Measurements from ENCODE around the gene ABCB8. TPM values are rescaled to one million over a fixed set of nuclear protein-coding genes. Genes with fewer than 3 reads are reported as not detected.

The ABCB8 gene
- total RNA-seq, 1 donor from 2014 or later: 40.6 TPM

DNA sequence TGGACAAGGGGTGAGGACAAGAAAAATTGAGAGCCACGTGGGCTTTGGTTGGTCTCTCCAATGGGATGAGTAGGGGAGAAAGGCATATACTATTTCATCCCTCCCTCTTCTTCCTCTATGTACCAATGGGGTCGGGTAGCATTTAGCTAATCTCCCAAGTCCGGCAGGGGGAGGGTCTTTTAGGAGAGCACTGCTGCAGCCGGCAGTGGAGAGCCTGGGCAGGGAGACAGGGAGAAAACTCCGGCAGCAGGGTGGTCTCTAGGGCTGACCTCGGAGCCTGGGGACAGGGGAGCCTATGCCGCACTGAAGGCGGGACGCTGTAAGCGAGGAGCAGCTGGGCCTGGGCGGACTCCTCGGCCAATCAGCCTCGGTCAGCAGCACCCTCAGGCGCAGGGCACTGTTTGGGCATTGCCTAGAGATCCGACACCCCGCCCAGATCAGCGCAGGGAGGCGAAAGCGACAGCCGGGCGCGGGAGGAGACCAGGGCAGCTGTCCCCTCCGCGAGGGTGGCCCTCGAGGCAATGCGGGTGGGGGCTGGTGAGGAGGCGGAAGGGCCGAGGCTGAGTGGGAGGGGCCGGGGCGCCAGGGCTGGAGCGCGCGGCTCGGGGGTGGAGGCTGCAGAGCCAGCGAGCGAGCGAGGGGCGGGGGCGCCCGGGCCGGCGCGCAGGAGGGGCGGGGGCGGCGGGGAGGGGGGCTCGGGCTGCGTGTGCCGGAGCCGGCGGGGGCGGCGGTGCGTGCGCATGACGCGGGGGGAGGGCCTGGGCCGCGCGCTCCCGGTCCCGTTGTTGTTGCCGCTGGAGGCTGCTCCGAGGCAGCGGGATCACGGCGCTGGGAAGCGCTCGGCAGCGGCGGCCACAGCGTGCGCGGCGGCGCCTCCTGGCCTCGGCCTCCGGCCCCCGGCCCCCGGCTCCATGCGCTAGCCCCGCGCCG is 57.7 kb downstream of the ABCB8 start, which contains the start of gene AGAP3:
TSS of gene AGAP3 (plus strand) at position 785 of the 930 bp plus-strand sequence. CDS start 267 bp downstream, outside the sequence.
- H3K4me3 ChIP-seq: peak within 1 kb of the TSS; percentile 88

DNA sequence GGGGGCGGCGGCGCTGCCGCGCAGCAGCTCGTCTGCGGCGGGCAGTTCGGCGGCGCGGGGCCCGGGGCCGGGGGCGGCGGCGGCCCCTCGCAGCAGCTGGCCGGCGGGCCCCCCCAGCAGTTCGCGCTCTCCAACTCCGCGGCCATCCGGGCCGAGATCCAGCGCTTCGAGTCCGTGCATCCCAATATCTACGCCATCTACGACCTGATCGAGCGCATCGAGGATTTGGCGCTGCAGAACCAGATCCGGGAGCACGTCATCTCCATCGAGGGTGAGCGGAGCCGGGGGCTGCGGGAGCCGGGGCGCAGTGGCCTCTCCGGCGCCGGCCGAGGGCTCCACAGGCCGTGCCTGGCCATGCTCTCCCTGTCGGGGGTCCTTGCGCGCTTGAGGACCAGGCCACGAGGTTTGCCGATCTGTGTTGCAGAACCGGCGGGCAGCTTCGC is 58.6 kb downstream of the ABCB8 start:
- Histone ChIP-seq H3K27me3 (no peaks in the 10 kb centered on the region), H3K36me3 (no peaks in the 10 kb centered on the region), H3K4me3 (peak overlapping the region; percentile 88), H3K27ac (peak overlapping the region; percentile 84), H3K4me1 (peaks cover 65% of the 10 kb centered on the region), H3K9me3 (no peaks in the 10 kb centered on the region)
- ATAC-seq: no peak
- intact Hi-C loops (cut with DNase I): no loop called here
- DNase-seq: no peak
- TF ChIP-seq, protein P1, sequence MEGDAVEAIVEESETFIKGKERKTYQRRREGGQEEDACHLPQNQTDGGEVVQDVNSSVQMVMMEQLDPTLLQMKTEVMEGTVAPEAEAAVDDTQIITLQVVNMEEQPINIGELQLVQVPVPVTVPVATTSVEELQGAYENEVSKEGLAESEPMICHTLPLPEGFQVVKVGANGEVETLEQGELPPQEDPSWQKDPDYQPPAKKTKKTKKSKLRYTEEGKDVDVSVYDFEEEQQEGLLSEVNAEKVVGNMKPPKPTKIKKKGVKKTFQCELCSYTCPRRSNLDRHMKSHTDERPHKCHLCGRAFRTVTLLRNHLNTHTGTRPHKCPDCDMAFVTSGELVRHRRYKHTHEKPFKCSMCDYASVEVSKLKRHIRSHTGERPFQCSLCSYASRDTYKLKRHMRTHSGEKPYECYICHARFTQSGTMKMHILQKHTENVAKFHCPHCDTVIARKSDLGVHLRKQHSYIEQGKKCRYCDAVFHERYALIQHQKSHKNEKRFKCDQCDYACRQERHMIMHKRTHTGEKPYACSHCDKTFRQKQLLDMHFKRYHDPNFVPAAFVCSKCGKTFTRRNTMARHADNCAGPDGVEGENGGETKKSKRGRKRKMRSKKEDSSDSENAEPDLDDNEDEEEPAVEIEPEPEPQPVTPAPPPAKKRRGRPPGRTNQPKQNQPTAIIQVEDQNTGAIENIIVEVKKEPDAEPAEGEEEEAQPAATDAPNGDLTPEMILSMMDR (IDR thresholded peaks at IDR 0.05): no peak

More for the DNA sequence above, 57.7 kb downstream of the ABCB8 start, which contains the start of gene AGAP3:
- DNase-seq (peak; percentile 96), ATAC-seq (peak; percentile 76)
- intact Hi-C loops (cut with DNase I): no loop called here
- Histone ChIP-seq H3K4me1 (peaks cover 65% of the 10 kb centered on the region), H3K27me3 (no peaks in the 10 kb centered on the region), H3K36me3 (no peaks in the 10 kb centered on the region), H3K9me3 (no peaks in the 10 kb centered on the region), H3K27ac (peak within 1 kb of the TSS; percentile 84)
- TF ChIP-seq, protein P1 (IDR thresholded peaks at IDR 0.05): no peak

DNA sequence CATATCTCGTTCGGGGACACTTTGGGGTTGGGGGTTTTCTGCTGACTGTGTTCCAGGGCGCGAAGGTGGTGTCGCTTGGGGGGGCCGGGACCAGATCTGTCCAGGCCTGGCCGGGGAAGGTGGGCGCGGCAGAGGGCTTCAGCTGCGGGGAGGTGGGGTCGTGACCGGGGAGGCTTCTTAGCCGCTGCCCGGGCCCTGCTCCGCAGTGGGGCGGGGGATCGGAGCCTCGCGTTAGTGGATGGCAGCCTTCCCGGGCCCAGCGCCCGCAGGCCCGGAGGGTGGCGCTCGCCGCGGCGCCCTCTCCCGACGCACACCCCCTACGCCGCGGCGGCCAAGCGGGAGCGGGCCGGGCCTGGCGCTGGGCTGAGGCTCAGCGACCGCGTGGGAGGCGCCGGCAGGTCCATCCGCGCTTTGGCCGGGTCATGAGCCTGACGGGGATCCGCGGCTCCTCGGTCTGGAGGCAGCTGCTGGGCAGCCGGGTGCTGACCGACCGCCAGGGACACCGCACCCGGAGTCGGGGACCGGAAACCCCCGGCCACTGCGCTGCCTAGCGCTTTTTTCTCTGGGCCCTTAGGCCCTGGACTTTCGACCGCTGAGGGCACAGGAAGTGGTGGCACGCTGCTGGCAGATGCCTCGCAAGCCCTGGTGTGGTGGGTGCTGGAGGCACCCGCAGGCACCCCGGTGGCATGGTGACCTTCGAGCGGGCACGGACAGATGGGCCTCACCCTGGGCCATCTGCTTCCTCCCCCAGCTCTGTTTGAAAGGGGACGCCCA is 59.2 kb downstream of the ABCB8 start:
- TF ChIP-seq, protein P1 (IDR thresholded peaks at IDR 0.05): peak; percentile 33
- peak; percentile 57 for ATAC-seq

DNA sequence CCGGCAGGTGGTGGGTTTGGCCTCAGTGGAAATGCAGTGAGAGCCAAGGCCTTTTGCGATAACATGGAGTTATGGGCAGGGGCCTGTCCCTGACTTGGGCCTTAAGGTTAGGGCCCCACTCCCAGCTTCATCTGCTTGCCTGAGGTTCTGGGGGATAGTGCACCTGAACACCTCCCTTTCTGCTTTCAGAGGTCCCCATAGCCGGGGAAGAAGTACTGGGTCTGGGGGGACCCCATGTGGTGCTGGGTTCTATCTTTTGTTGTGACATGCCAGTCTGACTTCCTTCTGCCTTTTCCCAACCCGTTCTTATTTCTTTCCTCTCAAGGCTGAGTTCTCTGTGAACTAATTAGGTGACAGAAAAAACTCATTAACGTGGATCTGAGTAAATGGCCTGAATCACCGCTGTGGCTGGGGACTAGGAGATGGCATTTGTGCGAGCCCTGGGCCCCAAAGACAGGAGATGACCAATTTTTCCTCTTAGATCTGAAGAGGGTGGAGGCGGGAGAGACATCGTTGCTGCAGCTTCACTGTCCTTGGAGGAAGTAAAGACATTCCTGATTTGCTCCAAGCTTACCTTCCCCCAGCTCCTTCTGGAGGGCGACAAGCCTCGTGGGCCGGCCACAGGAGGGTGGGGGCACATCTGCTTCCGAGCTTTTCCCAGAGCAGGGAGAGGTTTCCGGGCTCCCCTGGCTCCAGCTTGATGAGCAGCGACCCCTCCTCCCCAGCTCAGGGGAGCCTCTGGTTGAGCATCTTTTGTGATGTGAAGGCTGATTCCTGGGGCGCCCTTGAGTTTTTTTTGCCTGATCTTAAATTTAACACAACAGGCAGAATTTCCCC is 60.0 kb downstream of the ABCB8 start:
- H3K9me3 ChIP-seq: no peaks in the 10 kb centered on the region
- H3K4me3 ChIP-seq: peak overlapping the region; percentile 88
- H3K36me3 ChIP-seq: peaks cover 9% of the 10 kb centered on the region
- DNase-seq: no peak
- H3K27ac ChIP-seq: peak overlapping the region; percentile 84
- TF ChIP-seq, protein P1 (IDR thresholded peaks at IDR 0.05): no peak
- intact Hi-C loops (cut with DNase I): no loop called here
- peaks cover 59% of the 10 kb centered on the region for H3K4me1 ChIP-seq
- no peaks in the 10 kb centered on the region for H3K27me3 ChIP-seq
- ATAC-seq: no peak

More for the DNA sequence above, 59.2 kb downstream of the ABCB8 start:
- Histone ChIP-seq H3K27me3 (no peaks in the 10 kb centered on the region), H3K36me3 (peaks cover 6% of the 10 kb centered on the region), H3K27ac (peak overlapping the region; percentile 84), H3K4me1 (peaks cover 63% of the 10 kb centered on the region), H3K4me3 (peak overlapping the region; percentile 88), H3K9me3 (no peaks in the 10 kb centered on the region)
- DNase-seq: peak; percentile 87
- intact Hi-C loops (cut with DNase I): no loop called here
